Stomach (tissue), 9 donors: ENCODE measurements around the gene KCNA5. TPM values are rescaled to one million over a fixed set of nuclear protein-coding genes. Genes with fewer than 3 reads are reported as not detected.

Experiments
- DNase-seq, 2 donors: peaks; one replicate each; pipeline versions ENCODE4 v3.0.0 to v3.0.0-alpha.2; 2013 to 2019
- H3K27ac ChIP-seq, 5 donors: fragments of 200-600 bp in 4 of 5; sonication (generic) in 4 of 5; one replicate each; pipeline ENCODE4 v1.5.1; 2013 to 2019; ENCODE audit warnings: mild to moderate bottlenecking in 1 of 5, moderate library complexity in 1 of 5
- H3K27me3 ChIP-seq, 3 donors: fragments of 200-600 bp; sonication (generic); one replicate each; pipeline ENCODE4 v1.5.1; 2017 to 2019; ENCODE audit warnings: mixed run types in 1 of 3
- H3K36me3 ChIP-seq, 4 donors: fragments of 200-600 bp; sonication (generic); 1 replicate in 3 of 4; 2 replicates in 1 of 4; pipeline ENCODE4 v1.5.1; 2016 to 2019
- H3K4me1 ChIP-seq, 4 donors: fragments of 200-600 bp; sonication (generic); one replicate each; pipeline ENCODE4 v1.5.1; 2016 to 2019
- H3K4me3 ChIP-seq, 4 donors: fragments of 200-600 bp; sonication (generic) in 3 of 4; one replicate each; pipeline ENCODE4 v1.5.1; 2016 to 2019; ENCODE audit warnings: mild to moderate bottlenecking in 1 of 4
- H3K9me3 ChIP-seq, 4 donors: fragments of 200-600 bp; sonication (generic); one replicate each; pipeline ENCODE4 v1.5.1; 2016 to 2019
- CTCF ChIP-seq, 7 experiments: fragments of 450-650 bp in 4 of 7; fragments of 200-600 bp in 3 of 7; sonication (generic) in 3 of 7; IDR thresholded peaks; one replicate each; pipeline ENCODE4 v1.5.1; 2016 to 2019; ENCODE audit warnings: antibody characterized with exemption in 7 of 7, control low read depth in 2 of 7, mild to moderate bottlenecking in 1 of 7
- EP300 ChIP-seq: sonication (generic); formaldehyde crosslinking; IDR thresholded peaks from one replicate; pipeline ENCODE4 v1.6.1; 2017; ENCODE audit warnings: antibody characterized with exemption
- POLR2A ChIP-seq, 4 donors: fragments of 450-650 bp; IDR thresholded peaks; one replicate each; pipeline ENCODE4 v1.6.1; 2016; ENCODE audit warnings: antibody characterized with exemption in 4 of 4, control low read depth in 2 of 4, mild to moderate bottlenecking in 1 of 4, moderate library complexity in 1 of 4
- POLR2AphosphoS5 ChIP-seq, 3 donors: sonication (generic); formaldehyde crosslinking; IDR thresholded peaks; one replicate each; pipeline ENCODE4 v1.6.1; 2016; ENCODE audit warnings: antibody characterized with exemption in 3 of 3
- WGBS, 5 donors: extraction: QIAGEN DNeasy Blood & Tissue Kit in 3 of 5; methylation state at CpG; one replicate each; pipeline versions ENCODE4 v1.1.5 to v1.1.7; 2013 to 2018; 5-methylcytosine and 5-hydroxymethylcytosine counted together
- intact Hi-C: fragments of 100-400 bp; cut with DNase I; formaldehyde crosslinking; loops from one replicate; pipeline ENCODE4 v1.15.1; 2023; ENCODE audit warnings: low total_unique reads
- polyA plus RNA-seq, 3 donors: library from polyadenylated mRNA; stranded (reverse); fragments of 200-250 nt; gene quantifications; one replicate each; pipeline ENCODE4 v1.2.3, GENCODE V29; 2013
- total RNA-seq, 5 donors: library from RNA; depleted of rRNA; stranded (reverse); fragments of >200 nt; gene quantifications; one replicate each; pipeline versions ENCODE4 v1.1.0 to v1.2.3, GENCODE V29; 2014 to 2016
- donor health status: healthy with polysubstance abuse.
- donor health status: Bipolar disorder and iron deficiency.
- donor health status: healthy.

The KCNA5 gene
- total and polyA plus RNA-seq, 8 donors = 0.58 to 6.5 (median 3.5) TPM; not detected in 3

GRCh38 chr12:5014269-5014668, 29.4 kb upstream of the KCNA5 start:
- WGBS, 5 donors = 59 to 81% (median 66%) methylated on average over 2 of the region's 2 CpGs
- no peaks in the 10 kb centered on the region for H3K36me3 ChIP-seq
- H3K4me1 ChIP-seq = no peaks in the 10 kb centered on the region
- intact Hi-C loops = no loop called here
- no peak for DNase-seq
- peaks cover 0 to 13% (median 0%) of the 10 kb centered on the region in 3 donors for H3K27me3 ChIP-seq
- H3K27ac ChIP-seq = no peak overlapping the region
- H3K9me3 ChIP-seq = no peaks in the 10 kb centered on the region
- TF ChIP-seq POLR2AphosphoS5 (IDR thresholded peaks at IDR 0.05) = no peak
- no peak for TF ChIP-seq CTCF (IDR thresholded peaks at IDR 0.05)
- no peak for TF ChIP-seq POLR2A (IDR thresholded peaks at IDR 0.05)
- no peak overlapping the region for H3K4me3 ChIP-seq

- no peaks in the 10 kb centered on the region for H3K36me3 ChIP-seq
- no peak overlapping the region for H3K4me3 ChIP-seq
- H3K27me3 ChIP-seq = peaks cover 0 to 7% (median 0%) of the 10 kb centered on the region in 3 donors
- no peak for TF ChIP-seq POLR2AphosphoS5 (IDR thresholded peaks at IDR 0.05)
- TF ChIP-seq CTCF (IDR thresholded peaks at IDR 0.05) = no peak
- TF ChIP-seq POLR2A (IDR thresholded peaks at IDR 0.05) = no peak
- no peak for TF ChIP-seq EP300
- no peak overlapping the region for H3K27ac ChIP-seq
- intact Hi-C loops = no loop called here
- WGBS, 5 donors = 78 to 88% (median 83%) methylated on average over 12 of the region's 12 CpGs
- no peaks in the 10 kb centered on the region for H3K4me1 ChIP-seq
- no peak for DNase-seq
- no peaks in the 10 kb centered on the region for H3K9me3 ChIP-seq
These were observed 27.8 kb upstream of the KCNA5 start for GRCh38 chr12:5015711-5016492.

GRCh38 chr12:5016526-5016925, 27.2 kb upstream of the KCNA5 start:
- peaks cover 0 to 7% (median 0%) of the 10 kb centered on the region in 3 donors for H3K27me3 ChIP-seq
- H3K4me1 ChIP-seq = no peaks in the 10 kb centered on the region
- no peak overlapping the region for H3K27ac ChIP-seq
- intact Hi-C loops = no loop called here
- H3K9me3 ChIP-seq = no peaks in the 10 kb centered on the region
- DNase-seq = peak in 1 of 2 donors; percentile 16
- WGBS, 5 donors = 76 to 83% (median 80%) methylated on average over 5 of the region's 5 CpGs
- TF ChIP-seq POLR2A (IDR thresholded peaks at IDR 0.05) = no peak
- TF ChIP-seq CTCF (IDR thresholded peaks at IDR 0.05) = no peak
- no peak for TF ChIP-seq EP300
- H3K36me3 ChIP-seq = no peaks in the 10 kb centered on the region
- H3K4me3 ChIP-seq = no peak overlapping the region

- no peak for TF ChIP-seq CTCF (IDR thresholded peaks at IDR 0.05)
- TF ChIP-seq EP300 = no peak
- no peak for TF ChIP-seq POLR2AphosphoS5 (IDR thresholded peaks at IDR 0.05)
- TF ChIP-seq POLR2A (IDR thresholded peaks at IDR 0.05) = no peak
- no peak overlapping the region for H3K4me3 ChIP-seq
- DNase-seq = peak in 1 of 2 donors; percentile 28
- H3K27me3 ChIP-seq = peaks cover 0 to 14% (median 7%) of the 10 kb centered on the region in 3 donors
- no peaks in the 10 kb centered on the region for H3K4me1 ChIP-seq
- no peaks in the 10 kb centered on the region for H3K36me3 ChIP-seq
- WGBS, 5 donors = 69 to 79% (median 74%) methylated on average over 24 of the region's 24 CpGs
- no peaks in the 10 kb centered on the region for H3K9me3 ChIP-seq
- intact Hi-C loops = no loop called here
- H3K27ac ChIP-seq = no peak overlapping the region
These were observed 25.9 kb upstream of the KCNA5 start for GRCh38 chr12:5017638-5018348.
